Esophagus mucosa (tissue), 1 donor: ENCODE results near the gene BAHCC1. TPM values are rescaled to one million over a fixed set of nuclear protein-coding genes. Genes with fewer than 3 reads are reported as not detected.
A peak's percentile ranks its signal among the peaks of the same experiment; 100 is the strongest.

Source experiments
- ATAC-seq: fragments of 200-7000 bp; cut with Tn5 transposase; one replicate; pipeline ENCODE4 v1.9.1; 2020
- total RNA-seq: library from RNA; stranded (reverse); gene quantifications from one replicate; pipeline ENCODE4 v1.2.4, GENCODE V29; 2023
- donor health status: DM: yes; HTN: yes; CAD: no.

The BAHCC1 gene
- total RNA-seq, 1 donor from 2014 or later = 4.2 TPM

DNA sequence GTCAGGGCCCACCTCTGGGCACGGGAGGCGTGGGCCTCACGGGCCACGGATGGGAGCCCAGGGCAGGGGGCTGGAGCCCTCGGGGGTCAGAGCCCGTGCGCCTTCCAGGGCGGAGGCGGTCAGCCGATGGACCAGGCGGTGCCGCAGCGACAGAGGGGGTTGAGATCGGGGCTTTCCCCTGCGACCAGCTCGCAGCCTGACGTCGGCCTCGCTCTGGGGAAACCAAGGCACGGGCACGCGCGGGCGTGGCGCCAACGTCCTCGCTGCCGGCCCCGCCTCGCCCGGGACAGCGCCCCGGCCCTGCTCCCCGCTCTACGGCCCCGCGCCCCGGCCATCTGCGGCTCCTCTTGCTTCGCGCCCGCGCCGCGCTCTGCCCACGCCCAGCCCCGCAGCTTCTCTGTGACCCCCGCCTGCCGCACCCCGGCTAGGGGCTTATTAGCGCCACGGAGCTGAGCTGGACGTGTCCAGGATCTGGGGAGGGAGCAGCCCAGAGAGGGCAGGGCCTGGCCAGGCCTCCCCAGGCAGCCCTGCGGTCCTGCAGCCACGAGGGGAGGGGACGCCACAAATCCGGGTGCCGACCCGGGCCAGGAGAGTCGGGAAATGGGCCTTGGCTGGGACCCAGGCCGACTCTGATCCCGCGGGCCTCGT lies 103.8 kb downstream of the BAHCC1 start:
- peak; percentile 10 for ATAC-seq

DNA sequence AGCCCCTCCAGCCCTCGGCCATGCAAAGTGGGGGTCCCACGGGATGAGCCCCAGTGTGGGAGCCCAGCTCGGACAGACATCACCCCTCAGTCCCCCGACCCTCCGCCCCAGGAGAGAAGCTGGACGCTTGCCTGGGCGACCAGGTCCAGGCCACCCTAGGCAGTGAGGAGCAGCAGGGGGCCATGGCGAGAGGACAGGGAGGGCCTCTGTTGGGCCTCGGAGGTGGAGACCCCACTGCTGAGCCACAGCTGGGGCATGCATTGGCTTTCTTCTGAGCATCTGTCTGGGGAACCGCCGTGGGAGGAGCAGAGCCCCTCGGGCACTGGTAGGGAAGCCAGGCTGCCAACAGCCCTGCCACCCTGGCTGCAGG lies 104.3 kb downstream of the BAHCC1 start:
- ATAC-seq = peak; percentile 6

DNA sequence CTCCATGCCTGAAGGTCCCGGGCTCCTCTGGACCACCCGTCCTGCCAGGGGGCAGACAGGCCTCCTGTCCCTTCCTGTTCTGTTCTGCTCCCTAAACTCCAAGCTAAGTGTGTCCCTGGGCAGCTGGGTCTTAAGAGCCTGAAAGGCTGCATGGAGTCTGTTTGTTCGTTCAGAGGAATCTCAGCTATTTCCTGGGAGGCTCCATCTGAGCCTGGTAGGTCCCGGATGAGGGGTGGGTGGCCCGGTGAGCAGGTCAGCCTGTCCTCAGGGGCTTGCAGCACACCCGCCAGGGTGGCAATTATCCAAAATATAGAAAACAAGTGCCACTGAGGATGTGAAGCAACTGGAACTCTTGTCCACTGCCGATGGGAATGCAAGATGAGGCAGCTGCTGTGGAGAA lies 104.8 kb downstream of the BAHCC1 start:
- peak; percentile 1 for ATAC-seq

DNA sequence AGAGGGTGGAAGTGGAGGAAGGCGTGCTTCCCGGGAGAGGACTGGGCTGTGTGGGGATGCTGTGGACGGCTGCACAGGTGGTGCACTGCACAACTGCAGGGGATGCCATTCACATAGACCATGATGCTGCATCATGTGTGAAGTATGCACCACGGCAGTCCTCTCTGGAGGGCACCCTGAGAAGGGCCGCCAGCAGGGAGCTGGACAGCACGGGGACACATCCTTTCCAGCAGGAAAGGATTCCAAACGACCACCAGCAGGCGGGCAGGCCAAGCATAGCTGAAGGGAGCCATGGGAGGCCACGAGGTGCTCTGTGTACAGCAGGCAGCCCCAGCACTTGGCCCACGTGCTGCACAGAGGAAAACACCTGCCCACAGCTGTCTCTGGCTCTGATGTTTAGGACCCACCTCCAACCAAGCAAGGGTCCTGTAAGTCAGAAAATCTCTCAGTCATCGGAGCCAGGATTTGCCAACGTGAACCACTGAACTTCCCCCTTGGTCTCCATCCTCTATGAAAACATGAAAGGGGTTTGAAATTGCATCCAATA lies 107.3 kb downstream of the BAHCC1 start:
- peak; percentile 18 for ATAC-seq

DNA sequence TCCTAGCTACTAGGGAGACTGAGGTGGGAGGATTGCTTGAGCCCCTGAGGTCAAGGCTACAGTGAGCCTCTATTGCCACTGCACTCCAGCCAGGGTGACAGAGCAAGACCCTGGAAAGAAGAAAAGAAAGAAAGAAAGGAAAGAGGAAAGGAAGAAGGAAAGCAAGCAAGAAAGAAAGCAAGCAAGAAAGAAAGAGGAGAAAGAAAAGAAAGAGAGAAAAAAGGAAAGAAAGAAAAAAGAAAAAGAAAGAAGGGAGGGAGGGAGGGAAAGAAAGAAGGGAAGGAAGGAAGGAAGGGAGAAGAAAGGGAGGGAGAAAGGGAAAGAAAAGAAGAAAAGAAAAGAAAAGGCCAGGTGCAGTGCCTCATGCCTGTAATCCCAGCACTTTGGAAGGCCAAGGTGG lies 108.4 kb downstream of the BAHCC1 start:
- ATAC-seq = no peak

DNA sequence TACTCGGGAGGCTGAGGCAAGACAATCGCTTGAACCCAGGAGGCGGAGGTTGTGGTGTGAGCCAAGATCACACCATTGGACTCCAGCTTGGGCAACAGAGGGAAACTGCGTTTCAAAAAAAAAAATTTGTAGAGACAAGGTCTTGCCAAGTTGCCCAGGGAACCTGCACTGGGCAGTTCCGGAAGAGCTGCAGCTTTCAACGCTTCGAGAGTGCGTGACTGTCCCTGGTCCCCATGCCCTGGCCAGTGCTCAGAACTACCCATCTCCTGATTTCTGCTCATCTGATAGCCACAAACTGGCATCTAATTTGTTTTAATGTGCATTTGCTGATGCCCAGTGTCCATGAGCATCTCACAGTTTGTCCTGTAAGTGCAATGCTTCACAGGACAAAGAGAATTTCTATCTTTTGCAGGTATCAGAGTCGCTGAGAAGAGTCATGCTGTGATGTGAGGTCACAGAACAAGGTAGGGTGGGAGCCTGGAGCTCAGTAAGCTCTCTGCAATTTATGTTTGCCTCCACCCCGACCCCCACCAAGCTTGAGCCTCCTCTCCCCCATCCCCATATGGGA lies 113.5 kb downstream of the BAHCC1 start:
- peak; percentile 4 for ATAC-seq

DNA sequence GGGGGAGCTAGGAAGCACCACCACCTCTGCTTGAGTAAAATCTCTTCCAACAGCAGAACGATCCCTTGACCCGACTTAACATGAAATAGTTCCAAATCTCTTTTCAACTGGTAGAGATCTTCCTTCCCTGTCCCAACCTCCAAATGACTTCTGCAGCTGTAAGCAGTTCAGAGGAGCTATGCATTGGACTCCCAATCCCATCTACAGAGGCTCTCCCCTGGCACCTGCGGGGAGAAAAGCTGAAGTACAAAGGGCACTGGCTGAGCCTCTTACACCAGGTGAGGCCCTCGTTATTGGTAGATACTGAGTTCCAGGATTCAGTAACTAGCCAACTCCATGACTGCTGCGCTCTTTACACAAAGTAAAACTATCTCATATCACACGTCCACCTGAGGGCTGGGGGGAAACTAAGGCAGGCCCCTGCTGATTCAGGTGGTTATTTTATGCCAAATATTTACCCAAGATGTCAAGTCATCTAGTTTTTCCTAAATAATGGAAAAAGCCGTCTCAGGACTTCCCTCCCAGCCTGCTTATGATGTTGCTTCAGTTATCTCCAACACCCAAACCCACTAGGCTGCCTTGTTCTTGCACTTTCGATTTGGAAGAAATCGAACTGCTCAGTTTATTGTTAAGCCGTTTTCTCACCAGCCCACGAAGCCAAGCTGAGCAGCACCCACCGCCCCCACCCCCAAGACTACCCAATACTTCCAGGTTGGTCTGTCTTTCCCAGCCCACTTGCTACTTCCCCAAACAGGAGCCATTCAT lies 114.1 kb downstream of the BAHCC1 start:
- ATAC-seq = no peak

DNA sequence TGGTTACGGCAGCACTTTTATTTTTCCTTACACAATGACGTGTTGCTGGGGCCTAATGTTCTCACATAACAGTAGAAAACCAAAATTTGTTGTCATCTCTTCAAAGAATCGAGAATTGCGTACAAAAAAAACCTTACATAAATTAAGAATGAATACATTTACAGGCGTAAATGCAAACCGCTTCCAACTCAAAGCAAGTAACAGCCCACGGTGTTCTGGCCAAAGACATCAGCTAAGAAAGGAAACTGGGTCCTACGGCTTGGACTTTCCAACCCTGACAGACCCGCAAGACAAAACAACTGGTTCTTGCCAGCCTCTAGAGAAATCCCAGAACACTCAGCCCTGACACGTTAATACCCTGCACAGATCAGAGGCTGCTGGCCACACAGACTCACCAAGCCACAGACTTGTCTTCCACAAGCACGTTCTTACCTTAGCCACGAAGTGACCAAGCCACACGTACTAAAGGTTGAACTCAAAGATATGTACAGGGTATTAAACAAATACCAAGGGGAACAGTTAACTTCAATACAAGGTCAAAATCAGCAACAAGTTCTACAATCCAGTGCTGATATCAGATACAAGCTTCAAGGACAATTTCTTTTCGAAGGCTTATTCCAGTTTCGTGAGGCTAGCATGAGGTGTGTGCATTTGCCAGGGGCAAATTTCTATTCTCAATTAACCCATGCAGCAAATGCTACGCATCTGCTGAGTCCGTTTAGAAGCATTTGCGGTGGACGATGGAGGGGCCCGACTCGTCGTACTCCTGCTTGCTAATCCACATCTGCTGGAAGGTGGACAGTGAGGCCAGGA lies 114.9 kb downstream of the BAHCC1 start:
- ATAC-seq = no peak

DNA sequence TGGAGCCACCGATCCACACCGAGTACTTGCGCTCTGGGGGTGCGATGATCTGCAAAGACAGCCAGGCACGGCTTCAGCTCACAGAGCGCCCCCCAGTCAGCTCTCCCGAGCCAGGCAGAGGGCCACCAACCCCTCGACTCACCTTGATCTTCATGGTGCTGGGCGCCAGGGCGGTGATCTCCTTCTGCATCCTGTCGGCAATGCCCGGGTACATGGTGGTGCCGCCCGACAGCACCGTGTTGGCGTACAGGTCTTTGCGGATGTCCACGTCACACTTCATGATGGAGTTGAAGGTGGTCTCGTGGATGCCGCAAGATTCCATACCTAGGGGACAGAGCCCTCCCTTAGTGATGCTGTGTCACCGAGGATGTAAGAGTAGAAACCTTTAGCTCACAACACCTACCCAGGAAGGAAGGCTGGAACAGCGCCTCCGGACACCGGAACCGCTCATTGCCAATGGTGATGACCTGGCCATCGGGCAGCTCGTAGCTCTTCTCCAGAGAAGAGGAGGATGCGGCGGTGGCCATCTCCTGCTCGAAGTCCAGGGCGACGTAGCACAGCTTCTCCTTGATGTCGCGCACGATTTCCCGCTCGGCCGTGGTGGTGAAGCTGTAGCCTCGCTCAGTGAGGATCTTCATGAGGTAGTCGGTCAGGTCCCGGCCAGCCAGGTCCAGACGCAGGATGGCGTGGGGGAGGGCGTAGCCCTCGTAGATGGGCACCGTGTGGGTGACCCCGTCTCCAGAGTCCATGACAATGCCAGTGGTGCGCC lies 115.7 kb downstream of the BAHCC1 start:
- no peak for ATAC-seq

DNA sequence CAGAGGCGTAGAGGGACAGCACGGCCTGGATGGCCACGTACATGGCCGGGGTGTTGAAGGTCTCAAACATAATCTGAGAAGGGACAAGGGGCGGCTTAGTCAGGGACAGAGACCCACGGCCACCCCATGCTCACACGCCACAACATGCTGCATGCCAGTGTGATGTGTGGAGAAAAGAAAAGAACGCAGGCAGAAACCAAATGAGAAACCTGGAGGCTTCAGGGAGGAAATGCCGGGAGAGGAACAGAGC lies 116.2 kb downstream of the BAHCC1 start:
- ATAC-seq = no peak

DNA sequence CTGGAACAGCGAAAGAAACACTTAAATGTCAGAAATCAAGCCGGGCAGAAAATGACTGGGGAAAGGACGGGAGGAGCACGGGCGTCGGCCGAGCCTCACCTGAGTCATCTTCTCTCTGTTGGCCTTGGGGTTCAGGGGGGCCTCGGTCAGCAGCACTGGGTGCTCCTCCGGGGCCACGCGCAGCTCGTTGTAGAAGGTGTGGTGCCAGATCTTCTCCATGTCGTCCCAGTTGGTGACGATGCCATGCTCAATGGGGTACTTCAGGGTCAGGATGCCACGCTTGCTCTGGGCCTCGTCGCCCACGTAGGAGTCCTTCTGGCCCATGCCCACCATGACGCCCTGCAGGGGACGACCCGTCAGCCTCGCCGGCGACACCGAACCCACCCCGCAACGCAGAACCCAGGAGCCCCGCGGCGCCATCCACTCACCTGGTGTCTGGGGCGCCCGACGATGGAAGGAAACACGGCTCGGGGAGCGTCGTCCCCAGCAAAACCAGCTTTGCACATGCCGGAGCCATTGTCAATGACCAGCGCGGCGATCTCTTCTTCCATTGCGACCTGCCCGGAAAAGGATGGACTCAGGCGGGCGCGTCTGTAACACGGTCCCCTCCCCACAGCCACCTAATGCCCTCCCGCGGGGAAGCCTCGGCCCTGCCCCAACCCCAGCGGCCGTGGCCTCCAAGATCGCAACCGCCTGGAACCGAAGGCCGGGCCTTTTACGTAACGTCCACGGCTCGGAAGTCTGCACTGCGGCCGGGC lies 116.7 kb downstream of the BAHCC1 start:
- ATAC-seq = no peak

DNA sequence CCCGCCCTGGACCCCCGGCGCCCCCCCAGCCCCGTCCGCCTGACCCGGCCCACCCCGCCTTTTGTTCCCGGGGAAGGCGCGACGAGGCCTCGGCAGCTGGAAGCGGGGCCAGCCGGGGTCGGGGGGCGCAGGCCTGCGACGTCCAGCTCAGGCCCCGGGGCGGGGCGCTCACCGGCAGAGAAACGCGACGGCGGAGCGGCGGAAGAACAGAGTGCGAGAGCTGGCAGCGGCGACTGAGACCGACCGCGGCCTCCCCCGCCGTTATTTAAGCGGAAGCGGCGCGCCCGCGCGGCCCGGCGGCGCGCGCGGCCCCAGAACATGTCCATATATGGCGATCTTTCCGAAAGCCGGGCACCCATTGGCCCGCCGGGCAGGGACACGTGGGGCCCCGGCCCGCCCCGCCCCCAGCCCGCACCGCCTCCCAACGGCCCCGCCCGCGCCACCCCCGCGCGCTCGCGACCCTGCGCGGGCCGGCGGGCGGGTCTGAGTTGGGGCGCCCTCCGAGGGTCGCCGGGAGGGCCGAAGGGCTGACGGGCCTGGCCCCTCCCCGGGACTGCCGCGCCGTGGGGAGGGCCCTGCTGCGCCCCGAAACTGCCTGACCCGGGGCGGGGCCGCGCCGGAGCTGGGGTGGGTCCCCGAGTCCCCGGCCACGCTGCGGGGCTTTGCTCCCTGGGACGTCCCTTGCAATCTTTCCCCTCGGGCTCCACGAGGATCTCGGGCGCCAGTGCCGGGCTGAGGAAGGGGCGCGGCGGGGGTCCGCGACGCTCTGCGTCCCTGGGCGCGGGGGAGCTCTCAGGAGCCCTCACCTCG lies 117.5 kb downstream of the BAHCC1 start, which contains the start of gene ACTG1:
Gene ACTG1, minus strand, starts transcription at position 238 of the 810 bp plus-strand sequence. CDS start 445 bp downstream, outside the sequence.
- peak; percentile 59 for ATAC-seq

DNA sequence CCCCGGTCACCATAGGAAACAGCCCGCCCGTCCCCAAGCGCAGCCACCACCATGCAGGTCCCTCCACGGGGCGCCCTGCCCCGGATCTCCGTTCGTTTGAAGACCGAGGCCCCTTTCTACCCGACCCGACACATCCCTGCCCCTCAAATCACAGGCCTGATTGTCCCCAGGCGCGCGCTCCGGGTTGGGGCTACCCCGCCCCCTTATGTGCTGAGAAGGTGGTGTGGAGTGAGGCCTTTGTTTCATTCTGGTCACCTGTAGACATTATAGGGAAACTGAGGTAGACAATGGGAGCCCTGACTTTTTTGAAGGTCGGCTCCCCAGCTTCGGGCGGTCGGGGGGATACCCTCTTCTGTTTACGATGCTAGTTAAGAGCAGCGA lies 118.1 kb downstream of the BAHCC1 start:
- peak; percentile 1 for ATAC-seq

DNA sequence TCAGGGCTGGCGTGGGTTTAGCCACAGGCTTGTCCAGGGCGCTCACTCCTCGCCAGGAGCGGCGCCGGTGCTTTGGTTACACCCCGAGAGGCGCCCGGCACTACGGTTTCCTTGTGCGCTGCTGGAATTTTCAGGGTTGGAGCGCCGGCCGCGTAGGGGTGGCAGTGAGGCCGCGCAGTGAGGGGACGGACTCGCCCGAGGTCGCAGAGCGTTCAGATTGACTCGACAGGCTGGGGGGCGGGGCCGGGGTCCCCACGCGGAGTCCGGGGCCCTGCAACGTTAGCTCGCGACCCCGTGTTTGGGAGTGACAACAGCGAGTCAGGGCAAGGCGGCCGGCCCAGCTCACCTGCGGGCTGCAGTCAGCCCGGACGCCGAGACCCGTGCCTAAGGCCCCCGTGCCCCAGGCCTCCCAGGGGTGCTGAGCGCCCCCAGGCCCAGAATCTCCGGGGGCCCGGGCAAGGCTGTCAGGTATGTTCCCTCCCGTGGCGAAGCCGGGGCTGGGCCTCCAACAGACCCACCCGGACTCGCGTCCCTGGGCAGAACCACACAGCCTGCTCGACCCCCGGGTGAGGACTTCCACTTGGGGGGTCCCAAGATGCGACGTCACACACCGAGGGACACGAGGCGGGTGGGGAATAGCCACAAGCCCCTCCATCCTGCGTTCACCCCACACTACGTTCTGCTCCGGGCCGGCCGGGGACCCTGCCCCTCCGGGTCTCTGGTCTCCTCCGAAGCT lies 118.7 kb downstream of the BAHCC1 start:
- peak; percentile 2 for ATAC-seq

DNA sequence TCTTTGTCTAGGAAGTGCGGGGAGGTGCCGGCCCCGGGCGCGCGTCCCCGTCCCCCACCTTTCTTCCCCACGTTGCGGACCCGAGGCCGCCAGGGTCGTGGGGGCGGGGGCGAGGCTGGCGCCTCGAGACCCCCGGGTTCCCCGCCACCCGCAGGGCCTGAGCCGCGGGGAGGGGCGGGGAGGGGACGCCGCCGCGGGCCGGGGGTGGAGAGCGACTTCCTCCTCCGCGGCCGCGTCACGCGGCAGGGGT lies 119.2 kb downstream of the BAHCC1 start:
- no peak for ATAC-seq

DNA sequence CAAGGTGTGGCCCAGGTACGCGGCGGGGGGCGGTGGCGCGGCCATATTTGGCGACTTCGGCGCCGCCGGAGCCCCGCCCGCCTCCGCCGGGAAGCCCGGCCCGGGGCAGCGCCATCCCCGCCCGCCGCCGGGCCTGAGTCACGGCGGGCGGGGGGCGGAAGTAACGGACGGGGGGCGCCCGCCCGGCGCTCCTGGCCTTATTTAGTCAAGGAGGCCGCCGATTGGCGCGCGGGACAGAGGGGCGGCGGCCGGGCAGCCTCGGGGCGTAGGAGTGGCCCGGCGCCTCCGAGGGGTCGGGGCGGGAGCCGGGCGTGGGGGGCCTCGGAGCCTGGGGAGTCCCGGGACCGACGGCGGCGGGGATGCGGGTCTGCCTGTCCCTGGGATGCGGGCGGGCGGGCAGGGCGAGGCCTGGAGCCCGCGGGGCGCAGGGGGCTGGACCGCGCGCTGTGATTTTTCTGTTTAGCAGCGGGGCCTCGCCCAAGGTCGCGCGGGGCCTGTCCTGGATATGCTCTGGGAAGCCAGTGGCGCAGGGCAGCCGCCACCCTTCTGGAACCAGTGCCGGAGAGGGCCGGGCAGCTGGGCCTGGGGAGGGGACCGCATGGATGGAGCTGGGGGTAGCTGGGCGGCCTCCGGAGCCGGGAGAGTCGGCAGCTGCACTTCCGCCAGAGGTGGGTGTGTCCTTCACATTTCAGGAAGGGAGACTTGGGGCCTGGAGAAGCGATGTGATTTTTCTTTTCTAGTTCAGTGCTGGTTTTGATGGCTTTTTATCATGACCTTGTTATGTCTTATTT lies 119.7 kb downstream of the BAHCC1 start:
- peak; percentile 47 for ATAC-seq

DNA sequence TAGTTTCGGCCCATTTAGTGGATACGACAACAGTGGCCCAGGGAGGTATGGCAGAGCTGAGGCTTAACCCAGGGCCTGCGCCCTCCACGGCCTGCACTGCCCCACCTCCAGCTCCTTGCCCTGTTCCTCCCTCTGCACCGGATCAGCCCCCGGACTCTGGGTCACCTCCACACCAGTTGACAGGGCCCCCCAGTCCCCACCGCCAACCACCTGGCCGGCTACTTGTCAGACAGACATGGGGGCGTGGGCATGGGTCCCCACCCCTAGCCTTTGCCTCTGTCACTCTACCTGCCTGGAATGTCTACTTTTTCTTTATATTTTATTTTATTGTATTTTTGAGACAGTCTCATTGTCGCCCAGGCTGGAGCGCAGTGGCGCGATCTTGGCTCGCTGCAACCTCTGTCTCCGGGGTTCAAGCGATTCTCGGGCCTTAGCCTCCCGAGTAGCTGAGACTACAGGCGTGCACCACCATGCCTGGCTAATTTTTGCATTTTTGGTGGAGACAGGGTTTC lies 120.3 kb downstream of the BAHCC1 start:
- no peak for ATAC-seq
